ENCODE results near the gene HRC.
"Not testable (repeated sequence)": the region's sequence is repeated elsewhere in the genome, so short reads cannot be mapped to it uniquely, and the experiment has no call there.

The HRC gene

DNA sequence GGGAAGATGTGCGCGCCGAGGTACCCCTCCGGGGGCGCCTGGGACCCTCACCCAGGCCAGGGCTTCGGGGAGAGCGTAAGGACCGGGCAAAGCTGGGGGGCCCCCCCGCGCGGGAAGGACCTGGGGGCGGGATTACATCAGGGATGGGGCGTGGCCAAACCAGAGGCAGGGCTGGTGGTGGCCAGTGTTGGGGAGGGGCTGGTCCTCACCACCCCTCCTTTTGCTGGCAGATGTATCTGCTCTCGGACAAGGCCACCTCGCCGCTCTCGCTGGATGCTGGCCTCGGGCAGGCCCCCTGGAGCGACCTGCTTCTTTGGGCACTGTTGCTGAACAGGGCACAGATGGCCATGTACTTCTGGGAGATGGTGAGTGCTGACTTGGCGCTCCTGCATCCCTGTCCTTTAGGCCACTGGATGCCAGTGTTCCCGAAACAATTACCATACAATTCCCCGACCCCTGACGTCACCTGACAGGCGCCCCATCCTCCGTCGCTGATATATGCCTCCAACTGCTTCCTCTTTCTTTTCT, 27.7 kb upstream of the HRC start:
- Histone ChIP-seq H3K9ac (ENCODE audit: low read depth, low read length) (no peak overlapping the region), H3K36me3 (ENCODE audit: insufficient read depth, low read length) (no peaks in the 10 kb centered on the region), H3K9me3 (ENCODE audit: insufficient read depth, low read depth, low read length) (no peaks in the 10 kb centered on the region), H3K27ac (ENCODE audit: low read depth, low read length) (no peak overlapping the region), H3K4me3 (ENCODE audit: low read length) (no peak overlapping the region), H3K27me3 (ENCODE audit: insufficient read depth, low read length) (no peaks in the 10 kb centered on the region), H3K4me1 (ENCODE audit: insufficient read depth, low read length) (no peaks in the 10 kb centered on the region)
- WGBS = 89% methylated on average over 26 of the region's 26 CpGs

DNA sequence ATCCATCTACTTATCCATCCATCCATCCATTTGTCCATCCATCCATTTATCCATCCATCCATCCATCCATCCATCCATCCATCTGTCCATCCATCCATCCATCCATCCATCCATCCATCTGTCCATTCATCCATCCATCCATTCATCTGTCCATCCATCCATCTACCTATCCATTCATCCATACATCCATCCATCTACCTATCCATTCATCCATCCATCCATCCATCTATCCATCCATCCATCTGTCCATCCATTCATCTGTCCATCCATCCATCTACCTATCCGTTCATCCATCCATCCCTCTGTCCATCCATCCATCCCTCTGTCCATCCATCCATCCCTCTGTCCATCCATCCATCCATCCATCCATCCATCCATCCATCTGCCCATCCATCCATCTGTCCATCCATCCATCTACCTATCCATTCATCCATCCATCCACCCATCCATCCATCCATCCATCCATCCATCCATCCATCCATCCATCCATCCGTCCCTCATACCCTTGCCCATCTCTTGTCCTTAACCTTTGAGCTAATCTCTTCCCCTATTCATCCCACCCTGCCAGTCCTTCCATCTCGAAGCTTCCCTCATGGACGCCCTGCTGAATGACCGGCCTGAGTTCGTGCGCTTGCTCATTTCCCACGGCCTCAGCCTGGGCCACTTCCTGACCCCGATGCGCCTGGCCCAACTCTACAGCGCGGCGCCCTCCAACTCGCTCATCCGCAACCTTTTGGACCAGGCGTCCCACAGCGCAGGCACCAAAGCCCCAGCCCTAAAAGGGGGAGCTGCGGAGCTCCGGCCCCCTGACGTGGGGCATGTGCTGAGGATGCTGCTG, 27.0 kb upstream of the HRC start:
- not testable (repeated sequence) for H3K4me3 ChIP-seq (ENCODE audit: low read length); H3K9ac ChIP-seq (ENCODE audit: low read depth, low read length); H3K27me3 ChIP-seq (ENCODE audit: insufficient read depth, low read length); H3K27ac ChIP-seq (ENCODE audit: low read depth, low read length); H3K36me3 ChIP-seq (ENCODE audit: insufficient read depth, low read length); H3K9me3 ChIP-seq (ENCODE audit: insufficient read depth, low read depth, low read length); H3K4me1 ChIP-seq (ENCODE audit: insufficient read depth, low read length)
- WGBS = 94% methylated on average over 20 of the region's 20 CpGs

GRCh38 chr19:49180659-49181058, 25.5 kb upstream of the HRC start:
- Histone ChIP-seq H3K4me1 (ENCODE audit: insufficient read depth, low read length) (no peaks in the 10 kb centered on the region), H3K9me3 (ENCODE audit: insufficient read depth, low read depth, low read length) (no peaks in the 10 kb centered on the region), H3K36me3 (ENCODE audit: insufficient read depth, low read length) (no peaks in the 10 kb centered on the region), H3K9ac (ENCODE audit: low read depth, low read length) (no peak overlapping the region), H3K27ac (ENCODE audit: low read depth, low read length) (no peak overlapping the region), H3K4me3 (ENCODE audit: low read length) (no peak overlapping the region), H3K27me3 (ENCODE audit: insufficient read depth, low read length) (no peaks in the 10 kb centered on the region)
- 91% methylated on average over 4 of the region's 4 CpGs for WGBS

DNA sequence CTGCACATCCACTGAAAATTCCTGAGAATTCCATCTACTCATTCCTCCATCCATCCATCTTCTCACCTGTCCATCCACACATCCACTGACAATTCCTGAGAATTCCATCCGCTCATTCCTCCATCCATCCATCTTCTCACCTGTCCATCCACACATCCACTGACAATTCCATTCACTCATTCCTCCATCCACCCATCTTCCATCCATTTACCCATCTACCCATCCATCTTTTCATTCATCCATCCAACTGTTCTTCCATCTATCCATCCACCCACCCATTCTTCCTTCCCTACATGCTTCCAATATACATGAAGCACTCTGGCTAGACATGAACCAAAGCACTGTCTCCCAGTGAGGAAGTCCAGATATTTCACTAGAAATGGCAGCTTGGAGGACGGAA, 18.0 kb upstream of the HRC start:
- no peak overlapping the region for H3K9ac ChIP-seq (ENCODE audit: low read depth, low read length)
- no peaks in the 10 kb centered on the region for H3K27me3 ChIP-seq (ENCODE audit: insufficient read depth, low read length)
- no peaks in the 10 kb centered on the region for H3K4me1 ChIP-seq (ENCODE audit: insufficient read depth, low read length)
- H3K4me3 ChIP-seq (ENCODE audit: low read length) = no peak overlapping the region
- 94% methylated on average over 2 of the region's 2 CpGs for WGBS
- no peak overlapping the region for H3K27ac ChIP-seq (ENCODE audit: low read depth, low read length)
- H3K9me3 ChIP-seq (ENCODE audit: insufficient read depth, low read depth, low read length) = no peaks in the 10 kb centered on the region
- peaks cover 4% of the 10 kb centered on the region; the same call in 1 of the 2 replicates for H3K36me3 ChIP-seq (ENCODE audit: insufficient read depth, low read length)

DNA sequence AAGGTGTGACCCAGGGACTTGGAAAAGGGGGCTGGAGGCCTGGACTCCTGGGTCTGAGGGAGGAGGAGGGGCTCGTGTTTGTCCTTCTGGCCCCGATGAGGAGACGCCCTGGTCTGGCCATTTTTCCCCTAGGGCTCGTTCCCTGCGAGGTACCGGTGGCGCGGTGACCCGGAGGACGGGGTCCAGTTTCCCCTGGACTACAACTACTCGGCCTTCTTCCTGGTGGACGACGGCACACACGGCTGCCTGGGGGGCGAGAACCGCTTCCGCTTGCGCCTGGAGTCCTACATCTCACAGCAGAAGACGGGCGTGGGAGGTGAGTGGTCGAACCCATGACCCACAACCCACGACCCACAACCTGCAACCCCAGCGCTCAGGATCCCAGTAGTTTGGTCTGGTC, 13.2 kb upstream of the HRC start:
- Histone ChIP-seq H3K4me3 (ENCODE audit: low read length) (no peak overlapping the region), H3K27me3 (ENCODE audit: insufficient read depth, low read length) (no peaks in the 10 kb centered on the region), H3K27ac (ENCODE audit: low read depth, low read length) (no peak overlapping the region), H3K4me1 (ENCODE audit: insufficient read depth, low read length) (no peaks in the 10 kb centered on the region), H3K9ac (ENCODE audit: low read depth, low read length) (no peak overlapping the region), H3K36me3 (ENCODE audit: insufficient read depth, low read length) (peaks cover 3% of the 10 kb centered on the region; the same call in 1 of the 2 replicates), H3K9me3 (ENCODE audit: insufficient read depth, low read depth, low read length) (no peaks in the 10 kb centered on the region)
- WGBS = 93% methylated on average over 23 of the region's 23 CpGs

- Histone ChIP-seq H3K4me1 (ENCODE audit: insufficient read depth, low read length) (no peaks in the 10 kb centered on the region), H3K4me3 (ENCODE audit: low read length) (no peak overlapping the region), H3K36me3 (ENCODE audit: insufficient read depth, low read length) (no peaks in the 10 kb centered on the region), H3K27ac (ENCODE audit: low read depth, low read length) (no peak overlapping the region), H3K9me3 (ENCODE audit: insufficient read depth, low read depth, low read length) (no peaks in the 10 kb centered on the region), H3K27me3 (ENCODE audit: insufficient read depth, low read length) (no peaks in the 10 kb centered on the region), H3K9ac (ENCODE audit: low read depth, low read length) (no peak overlapping the region)
- WGBS = 88% methylated on average over 24 of the region's 25 CpGs
Observed at GRCh38 chr19:49167857-49168409, 12.7 kb upstream of the HRC start.

GRCh38 chr19:49165865-49166301, 10.7 kb upstream of the HRC start:
- Histone ChIP-seq H3K9ac (ENCODE audit: low read depth, low read length) (no peak overlapping the region), H3K4me1 (ENCODE audit: insufficient read depth, low read length) (no peaks in the 10 kb centered on the region), H3K36me3 (ENCODE audit: insufficient read depth, low read length) (no peaks in the 10 kb centered on the region), H3K27me3 (ENCODE audit: insufficient read depth, low read length) (no peaks in the 10 kb centered on the region), H3K9me3 (ENCODE audit: insufficient read depth, low read depth, low read length) (no peaks in the 10 kb centered on the region), H3K27ac (ENCODE audit: low read depth, low read length) (no peak overlapping the region), H3K4me3 (ENCODE audit: low read length) (no peak overlapping the region)
- WGBS = 34% methylated on average over 30 of the region's 30 CpGs

DNA sequence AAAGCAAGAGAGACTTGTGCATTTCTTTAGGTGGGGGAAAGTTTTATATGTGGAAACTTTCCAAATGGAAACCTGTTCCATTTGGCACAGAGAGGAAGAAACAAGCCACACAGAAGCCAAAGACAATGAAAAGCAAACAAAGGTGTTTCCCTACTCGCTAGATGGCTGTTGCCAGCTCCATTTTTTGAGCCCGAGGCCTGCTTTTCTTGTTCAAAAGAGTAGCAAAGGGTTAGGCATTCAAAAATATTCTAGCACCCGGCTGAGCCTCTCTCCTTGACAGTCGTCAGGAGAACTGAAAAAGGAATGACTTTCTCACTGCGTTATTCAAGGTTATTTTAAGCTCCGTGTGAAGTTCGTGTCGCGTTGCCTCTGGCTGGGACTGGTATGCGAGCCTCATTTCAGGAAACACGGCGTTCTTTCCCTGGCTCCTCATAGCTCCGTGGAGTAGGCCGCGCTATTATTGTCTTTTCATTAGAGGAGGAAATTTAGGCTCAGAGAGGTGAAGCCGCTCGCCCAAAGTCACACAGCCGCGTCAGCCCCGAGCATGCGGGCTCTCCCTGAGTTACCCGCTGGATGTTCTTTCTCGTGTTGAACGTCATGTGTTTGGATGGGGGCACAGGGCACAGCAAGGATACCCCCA, 10.0 kb upstream of the HRC start:
- Histone ChIP-seq H3K36me3 (ENCODE audit: insufficient read depth, low read length) (no peaks in the 10 kb centered on the region), H3K9ac (ENCODE audit: low read depth, low read length) (no peak overlapping the region), H3K9me3 (ENCODE audit: insufficient read depth, low read depth, low read length) (no peaks in the 10 kb centered on the region), H3K27ac (ENCODE audit: low read depth, low read length) (no peak overlapping the region), H3K4me1 (ENCODE audit: insufficient read depth, low read length) (no peaks in the 10 kb centered on the region), H3K4me3 (ENCODE audit: low read length) (no peak overlapping the region), H3K27me3 (ENCODE audit: insufficient read depth, low read length) (no peaks in the 10 kb centered on the region)
- 61% methylated on average over 24 of the region's 24 CpGs for WGBS

- no peak overlapping the region for H3K27ac ChIP-seq (ENCODE audit: low read depth, low read length)
- H3K36me3 ChIP-seq (ENCODE audit: insufficient read depth, low read length) = no peaks in the 10 kb centered on the region
- H3K9ac ChIP-seq (ENCODE audit: low read depth, low read length) = no peak overlapping the region
- H3K9me3 ChIP-seq (ENCODE audit: insufficient read depth, low read depth, low read length) = no peaks in the 10 kb centered on the region
- WGBS = 89% methylated on average over 4 of the region's 4 CpGs
- peaks cover 5% of the 10 kb centered on the region for H3K27me3 ChIP-seq (ENCODE audit: insufficient read depth, low read length)
- no peak overlapping the region for H3K4me3 ChIP-seq (ENCODE audit: low read length)
- H3K4me1 ChIP-seq (ENCODE audit: insufficient read depth, low read length) = no peaks in the 10 kb centered on the region
Observed at GRCh38 chr19:49161987-49162386, 6.8 kb upstream of the HRC start.

GRCh38 chr19:49160450-49161189, 5.4 kb upstream of the HRC start:
- Histone ChIP-seq H3K36me3 (ENCODE audit: insufficient read depth, low read length) (no peaks in the 10 kb centered on the region), H3K4me1 (ENCODE audit: insufficient read depth, low read length) (peaks cover 6% of the 10 kb centered on the region), H3K9me3 (ENCODE audit: insufficient read depth, low read depth, low read length) (no peaks in the 10 kb centered on the region), H3K27ac (ENCODE audit: low read depth, low read length) (no peak overlapping the region), H3K9ac (ENCODE audit: low read depth, low read length) (no peak overlapping the region), H3K27me3 (ENCODE audit: insufficient read depth, low read length) (peaks cover 9% of the 10 kb centered on the region), H3K4me3 (ENCODE audit: low read length) (no peak overlapping the region)
- WGBS = 90% methylated on average over 13 of the region's 13 CpGs
